ENCODE data around the gene COL18A1. TPM values are rescaled to one million over a fixed set of nuclear protein-coding genes. Genes with fewer than 3 reads are reported as not detected.
A peak's percentile ranks its signal among the peaks of the same experiment; 100 is the strongest.

COL18A1 gene
- total and polyA plus RNA-seq, 5 donors from 2014 or later: 0.29 to 2.7 (median 1.3) TPM

DNA sequence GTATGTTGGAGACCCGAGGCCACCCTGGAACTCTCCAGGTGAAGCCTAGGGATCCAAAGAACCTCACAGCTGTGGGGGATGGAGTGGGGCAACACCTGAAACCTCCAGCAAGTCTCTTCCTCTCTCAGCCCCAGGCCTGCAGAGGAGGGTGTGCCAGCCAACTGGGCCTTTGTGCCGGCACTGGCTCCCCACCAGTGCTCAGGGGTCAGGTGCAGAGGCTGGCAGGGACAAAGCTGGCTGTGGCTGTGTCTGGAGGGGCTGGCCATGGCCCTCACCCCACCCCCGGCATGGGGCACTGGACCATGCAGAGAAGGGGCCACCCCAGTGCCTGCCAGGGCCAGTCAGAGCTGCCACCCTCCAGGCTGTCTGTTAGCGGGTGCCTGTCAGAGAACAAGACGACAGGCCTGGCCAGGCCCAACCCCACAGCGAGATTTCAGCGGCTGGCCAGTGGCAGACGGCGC is 3.9 kb downstream of the COL18A1 start:
- no peak for DNase-seq
- no peaks in the 10 kb centered on the region for H3K36me3 ChIP-seq (ENCODE audit: control insufficient read depth, insufficient read depth, low read length)
- no peak overlapping the region for H3K4me3 ChIP-seq (ENCODE audit: low read depth, low read length)
- H3K27ac ChIP-seq (ENCODE audit: insufficient read depth, low read length, poor library complexity, severe bottlenecking): no peak overlapping the region
- Mint-ChIP-seq H3K27me3 (peaks cover 36% of the 10 kb centered on the region), H3K4me3 (no peak overlapping the region), H3K4me1 (peaks cover 0 to 9% (median 4%) of the 10 kb centered on the region in 4 donors), H3K36me3 (no peaks in the 10 kb centered on the region), H3K27ac (no peak overlapping the region), H3K9me3 (peaks cover 0 to 1% (median 0%) of the 10 kb centered on the region in 7 donors)
- H3K4me1 ChIP-seq (ENCODE audit: control insufficient read depth, insufficient read depth, low read length, poor library complexity, severe bottlenecking): peaks cover 15% of the 10 kb centered on the region
- H3K27me3 ChIP-seq (ENCODE audit: control insufficient read depth, insufficient read depth, low read length): peaks cover 9% of the 10 kb centered on the region
- H3K9me3 ChIP-seq (ENCODE audit: control insufficient read depth in 2 of 2, low read length in 2 of 2): no peaks in the 10 kb centered on the region
- no peak for ATAC-seq (ENCODE audit: low read depth in 2 of 2)

DNA sequence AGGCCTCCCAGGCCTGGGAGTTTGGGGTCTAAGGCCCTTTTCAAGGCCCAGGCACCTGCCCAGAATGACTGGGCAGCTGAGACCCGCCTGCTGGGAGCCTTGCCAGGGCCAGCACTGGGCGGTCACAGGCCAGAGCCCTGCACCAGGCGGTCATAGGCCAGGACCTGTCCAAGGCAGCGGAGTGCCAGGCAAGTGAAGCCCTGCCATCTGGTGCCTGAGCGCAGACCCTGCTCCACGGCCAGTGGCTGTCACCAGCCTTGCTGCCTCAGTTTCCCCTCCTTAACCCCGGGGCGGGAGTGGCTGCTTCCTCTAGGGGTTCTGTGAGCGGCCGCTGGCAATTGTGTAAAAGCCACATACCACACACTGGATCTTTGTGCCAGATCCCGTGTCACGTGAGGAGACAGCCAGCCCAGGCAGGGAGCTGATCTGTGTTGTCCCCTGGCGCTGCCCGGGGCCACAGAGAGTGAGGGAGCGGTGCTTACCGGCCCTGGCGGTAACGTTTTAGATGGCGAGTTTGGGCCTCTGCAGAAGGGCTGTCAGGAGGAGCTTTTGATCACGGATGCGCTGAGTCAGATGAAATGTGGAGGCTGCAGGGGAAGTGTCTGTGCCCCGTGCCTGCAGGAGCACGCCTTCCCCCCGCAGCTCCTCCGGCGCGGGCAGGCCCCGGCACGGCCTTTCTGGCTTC is 4.6 kb downstream of the COL18A1 start:
- no peaks in the 10 kb centered on the region for H3K9me3 Mint-ChIP-seq
- H3K4me1 ChIP-seq (ENCODE audit: control insufficient read depth, insufficient read depth, low read length, poor library complexity, severe bottlenecking): peaks cover 13% of the 10 kb centered on the region
- H3K9me3 ChIP-seq (ENCODE audit: control insufficient read depth in 2 of 2, low read length in 2 of 2): no peaks in the 10 kb centered on the region
- H3K27ac ChIP-seq (ENCODE audit: insufficient read depth, low read length, poor library complexity, severe bottlenecking): no peak overlapping the region
- no peak overlapping the region for H3K4me3 ChIP-seq (ENCODE audit: low read depth, low read length)
- H3K27me3 Mint-ChIP-seq: peaks cover 31% of the 10 kb centered on the region
- H3K27ac Mint-ChIP-seq: no peak overlapping the region
- H3K36me3 ChIP-seq (ENCODE audit: control insufficient read depth, insufficient read depth, low read length): no peaks in the 10 kb centered on the region
- peaks cover 9% of the 10 kb centered on the region for H3K27me3 ChIP-seq (ENCODE audit: control insufficient read depth, insufficient read depth, low read length)
- H3K4me3 Mint-ChIP-seq: no peak overlapping the region
- no peaks in the 10 kb centered on the region for H3K36me3 Mint-ChIP-seq
- peaks cover 0 to 4% (median 0%) of the 10 kb centered on the region in 4 donors for H3K4me1 Mint-ChIP-seq
- no peak for DNase-seq
- no peak for ATAC-seq (ENCODE audit: low read depth in 2 of 2)

DNA sequence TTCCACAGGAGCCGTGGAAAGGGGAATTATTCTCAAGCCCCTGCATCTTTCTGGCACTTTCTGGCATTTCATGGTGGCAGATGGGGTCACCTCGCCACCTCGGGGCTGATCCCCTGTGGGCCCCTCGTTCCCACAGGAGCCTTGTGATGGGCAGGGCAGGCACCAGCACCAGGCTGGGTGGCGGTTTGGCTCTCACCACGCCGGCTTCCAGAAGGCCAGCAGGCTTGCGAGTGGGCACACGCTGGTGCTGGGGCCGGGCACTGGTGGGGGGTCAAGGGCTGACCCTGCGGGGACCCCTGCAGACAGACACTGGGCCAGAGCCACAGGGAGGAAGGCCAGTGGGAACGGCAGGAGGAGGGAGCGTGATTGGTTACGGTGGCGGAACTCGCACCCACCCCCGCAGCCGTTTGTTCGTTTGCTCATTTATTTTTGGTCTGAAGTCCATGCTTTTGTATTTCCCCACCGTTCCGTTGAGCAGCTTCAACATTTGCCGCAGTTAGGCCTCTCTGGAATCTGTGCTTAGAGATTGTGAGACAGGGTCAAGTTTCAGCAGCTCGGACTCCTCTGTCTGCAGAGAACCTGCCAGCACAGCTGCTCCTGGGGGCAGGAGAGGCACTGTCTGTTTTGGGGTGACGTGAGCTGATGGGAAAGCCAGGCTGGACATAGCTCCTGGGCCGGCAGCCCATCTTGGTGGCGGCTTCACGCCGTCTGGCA is 5.3 kb downstream of the COL18A1 start:
- no peak overlapping the region for H3K27ac Mint-ChIP-seq
- DNase-seq (no peak), ATAC-seq (ENCODE audit: low read depth in 2 of 2) (no peak)
- Histone ChIP-seq H3K27ac (ENCODE audit: insufficient read depth, low read length, poor library complexity, severe bottlenecking) (no peak overlapping the region), H3K4me3 (ENCODE audit: low read depth, low read length) (no peak overlapping the region), H3K9me3 (ENCODE audit: control insufficient read depth in 2 of 2, low read length in 2 of 2) (no peaks in the 10 kb centered on the region), H3K4me1 (ENCODE audit: control insufficient read depth, insufficient read depth, low read length, poor library complexity, severe bottlenecking) (peaks cover 10% of the 10 kb centered on the region), H3K27me3 (ENCODE audit: control insufficient read depth, insufficient read depth, low read length) (peaks cover 9% of the 10 kb centered on the region), H3K36me3 (ENCODE audit: control insufficient read depth, insufficient read depth, low read length) (no peaks in the 10 kb centered on the region)
- H3K36me3 Mint-ChIP-seq: no peaks in the 10 kb centered on the region
- no peak overlapping the region for H3K4me3 Mint-ChIP-seq
- H3K4me1 Mint-ChIP-seq: peaks cover 0 to 4% (median 0%) of the 10 kb centered on the region in 4 donors
- H3K9me3 Mint-ChIP-seq: no peaks in the 10 kb centered on the region
- H3K27me3 Mint-ChIP-seq: peaks cover 34% of the 10 kb centered on the region

DNA sequence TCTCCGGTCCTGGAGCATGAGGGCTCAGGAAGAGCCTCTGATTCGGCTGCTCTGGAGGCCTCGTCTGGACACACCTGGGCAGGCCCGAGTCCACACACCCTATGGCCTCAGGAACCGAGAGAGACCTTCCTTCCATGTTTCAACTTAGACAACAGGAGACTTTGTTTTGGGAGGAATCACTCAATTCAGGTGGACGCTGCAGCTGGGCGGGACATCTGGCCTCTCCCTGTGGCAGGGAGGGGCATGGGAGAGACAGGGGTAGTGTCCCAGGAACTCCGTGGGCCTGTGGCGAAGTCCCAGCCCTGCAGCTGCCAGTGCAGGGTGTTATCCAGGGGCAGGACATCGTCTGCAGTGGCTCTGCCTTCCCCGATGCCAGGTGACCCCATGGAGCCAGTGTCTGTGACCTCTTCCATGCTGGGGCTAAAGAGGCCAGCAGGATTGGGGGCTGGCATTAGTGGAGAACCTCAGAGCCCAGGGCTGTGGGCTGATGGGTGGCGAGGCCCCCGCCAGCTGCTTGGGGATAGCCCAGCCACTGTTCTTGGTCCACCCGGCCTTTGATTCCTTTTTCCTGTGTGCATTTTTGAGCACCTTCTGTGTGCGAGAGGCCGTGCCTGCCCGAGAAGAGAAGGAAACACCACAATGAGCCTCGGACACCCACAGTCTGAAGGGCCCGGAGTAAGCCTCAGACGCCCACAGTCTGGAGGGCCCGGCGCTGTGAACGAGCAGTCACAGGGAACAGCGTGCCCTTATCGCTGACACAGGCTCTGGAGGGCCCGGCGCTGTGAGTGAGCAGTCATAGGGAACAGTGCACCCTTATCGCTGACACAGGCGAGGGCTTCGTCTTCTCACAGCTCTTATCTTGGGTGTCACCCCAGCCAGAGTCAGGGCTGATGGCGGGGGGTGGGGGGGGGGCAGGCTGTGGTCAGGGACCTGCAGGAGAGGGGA is 6.2 kb downstream of the COL18A1 start:
- no peaks in the 10 kb centered on the region for H3K9me3 ChIP-seq (ENCODE audit: control insufficient read depth in 2 of 2, low read length in 2 of 2)
- peaks cover 33% of the 10 kb centered on the region for H3K27me3 Mint-ChIP-seq
- H3K27me3 ChIP-seq (ENCODE audit: control insufficient read depth, insufficient read depth, low read length): peaks cover 9% of the 10 kb centered on the region
- H3K27ac Mint-ChIP-seq: no peak overlapping the region
- H3K4me3 Mint-ChIP-seq: no peak overlapping the region
- no peaks in the 10 kb centered on the region for H3K9me3 Mint-ChIP-seq
- H3K4me1 Mint-ChIP-seq: peaks cover 0 to 3% (median 0%) of the 10 kb centered on the region in 4 donors
- no peak overlapping the region for H3K4me3 ChIP-seq (ENCODE audit: low read depth, low read length)
- no peaks in the 10 kb centered on the region for H3K36me3 Mint-ChIP-seq
- no peaks in the 10 kb centered on the region for H3K36me3 ChIP-seq (ENCODE audit: control insufficient read depth, insufficient read depth, low read length)
- peaks cover 1% of the 10 kb centered on the region for H3K4me1 ChIP-seq (ENCODE audit: control insufficient read depth, insufficient read depth, low read length, poor library complexity, severe bottlenecking)
- ATAC-seq (ENCODE audit: low read depth in 2 of 2) (no peak), DNase-seq (no peak)
- H3K27ac ChIP-seq (ENCODE audit: insufficient read depth, low read length, poor library complexity, severe bottlenecking): no peak overlapping the region

DNA sequence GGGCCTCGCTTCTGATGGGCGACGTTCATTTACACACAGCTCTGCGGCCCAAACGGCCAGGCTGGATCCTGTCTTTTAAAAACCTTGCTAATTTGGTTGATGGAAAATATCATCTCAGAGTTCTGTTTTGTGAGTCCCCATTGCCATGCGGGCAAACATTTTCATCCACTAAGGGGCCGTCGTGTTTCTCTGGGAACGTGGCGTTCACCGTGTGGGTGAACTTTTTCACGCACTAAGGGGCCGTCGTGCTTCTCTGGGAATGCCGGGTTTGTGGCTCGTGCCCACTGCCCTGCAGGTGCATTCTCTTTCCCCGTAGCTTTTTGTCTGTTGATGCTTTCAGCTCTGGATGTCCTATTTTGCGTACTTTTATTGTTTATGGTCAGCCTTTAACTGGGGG is 6.8 kb downstream of the COL18A1 start:
- H3K36me3 ChIP-seq (ENCODE audit: control insufficient read depth, insufficient read depth, low read length): no peaks in the 10 kb centered on the region
- ATAC-seq (ENCODE audit: low read depth in 2 of 2): no peak
- H3K4me3 Mint-ChIP-seq: no peak overlapping the region
- peaks cover 7% of the 10 kb centered on the region for H3K27me3 ChIP-seq (ENCODE audit: control insufficient read depth, insufficient read depth, low read length)
- no peak overlapping the region for H3K4me3 ChIP-seq (ENCODE audit: low read depth, low read length)
- no peaks in the 10 kb centered on the region for H3K4me1 ChIP-seq (ENCODE audit: control insufficient read depth, insufficient read depth, low read length, poor library complexity, severe bottlenecking)
- no peaks in the 10 kb centered on the region for H3K9me3 ChIP-seq (ENCODE audit: control insufficient read depth in 2 of 2, low read length in 2 of 2)
- no peaks in the 10 kb centered on the region for H3K9me3 Mint-ChIP-seq
- no peak for DNase-seq
- H3K36me3 Mint-ChIP-seq: no peaks in the 10 kb centered on the region
- no peak overlapping the region for H3K27ac ChIP-seq (ENCODE audit: insufficient read depth, low read length, poor library complexity, severe bottlenecking)
- H3K27me3 Mint-ChIP-seq: peaks cover 26% of the 10 kb centered on the region
- H3K27ac Mint-ChIP-seq: no peak overlapping the region
- no peaks in the 10 kb centered on the region for H3K4me1 Mint-ChIP-seq

DNA sequence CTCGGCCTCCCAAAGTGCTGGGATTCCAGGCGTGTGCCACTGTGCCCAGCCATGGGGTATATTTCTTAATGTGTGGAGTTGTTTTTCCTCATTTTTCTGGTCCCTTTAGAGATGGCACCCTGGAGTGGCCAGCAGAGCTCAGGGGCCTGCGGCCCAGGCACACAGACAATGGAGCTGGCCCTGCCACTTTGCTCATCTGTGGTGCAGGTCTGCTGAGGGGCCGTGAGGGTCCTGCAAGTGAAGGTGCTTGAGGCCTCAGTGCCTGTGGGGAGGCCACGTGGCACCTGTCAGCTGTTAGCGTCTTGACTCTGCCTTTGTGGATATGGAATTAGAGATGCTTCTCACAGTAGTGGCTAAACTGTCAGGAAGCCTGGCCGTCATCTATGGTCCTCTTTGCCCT is 7.5 kb downstream of the COL18A1 start:
- DNase-seq (no peak), ATAC-seq (ENCODE audit: low read depth in 2 of 2) (no peak)
- H3K36me3 ChIP-seq (ENCODE audit: control insufficient read depth, insufficient read depth, low read length): no peaks in the 10 kb centered on the region
- no peak overlapping the region for H3K4me3 ChIP-seq (ENCODE audit: low read depth, low read length)
- no peak overlapping the region for H3K4me3 Mint-ChIP-seq
- no peaks in the 10 kb centered on the region for H3K9me3 ChIP-seq (ENCODE audit: control insufficient read depth in 2 of 2, low read length in 2 of 2)
- H3K9me3 Mint-ChIP-seq: no peaks in the 10 kb centered on the region
- H3K4me1 Mint-ChIP-seq: no peaks in the 10 kb centered on the region
- H3K4me1 ChIP-seq (ENCODE audit: control insufficient read depth, insufficient read depth, low read length, poor library complexity, severe bottlenecking): no peaks in the 10 kb centered on the region
- peaks cover 3% of the 10 kb centered on the region for H3K27me3 ChIP-seq (ENCODE audit: control insufficient read depth, insufficient read depth, low read length)
- H3K27ac Mint-ChIP-seq: peak overlapping the region in 1 of 3 donors; percentile 69
- H3K27me3 Mint-ChIP-seq: peaks cover 20% of the 10 kb centered on the region
- H3K27ac ChIP-seq (ENCODE audit: insufficient read depth, low read length, poor library complexity, severe bottlenecking): no peak overlapping the region
- H3K36me3 Mint-ChIP-seq: no peaks in the 10 kb centered on the region

DNA sequence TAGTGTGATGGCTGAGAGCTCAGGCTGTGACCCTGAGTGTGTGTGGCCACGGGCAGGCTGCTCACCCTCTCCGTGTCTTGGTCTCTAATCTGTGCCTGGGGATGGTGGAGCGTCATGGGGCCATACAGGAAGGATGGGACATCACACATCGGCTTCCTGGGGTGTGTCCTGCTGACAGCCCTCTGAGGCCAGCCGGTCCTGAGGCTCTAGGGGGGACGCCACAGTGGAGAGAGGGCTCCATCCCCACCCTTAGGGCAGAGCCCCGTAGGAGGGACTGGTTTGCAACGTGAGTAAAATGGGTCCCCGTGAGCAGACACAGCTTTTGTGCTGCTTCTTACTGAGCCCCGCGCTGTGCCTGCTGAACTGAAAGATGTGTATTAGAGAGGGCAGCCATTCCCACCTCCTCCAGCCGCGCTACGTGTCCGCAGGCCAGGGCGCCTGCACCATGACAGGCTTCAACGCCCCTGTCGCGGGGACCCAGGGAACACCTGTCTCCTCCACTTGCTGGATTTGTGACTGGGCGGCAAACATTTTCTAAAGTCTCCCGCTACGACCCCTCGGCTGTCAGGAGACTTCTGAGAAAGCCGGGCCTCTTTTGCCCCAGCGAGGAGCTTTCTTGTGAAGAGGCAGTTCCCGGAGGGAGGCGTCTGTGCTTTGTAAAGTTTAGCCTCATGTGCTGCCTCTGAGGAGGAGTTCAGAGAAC is 8.1 kb downstream of the COL18A1 start:
- peak overlapping the region in 1 of 3 donors; percentile 69 for H3K27ac Mint-ChIP-seq

More for the DNA sequence above, 8.1 kb downstream of the COL18A1 start:
- H3K36me3 Mint-ChIP-seq: no peaks in the 10 kb centered on the region
- H3K4me1 Mint-ChIP-seq: no peaks in the 10 kb centered on the region
- ATAC-seq (ENCODE audit: low read depth in 2 of 2): no peak
- Histone ChIP-seq H3K9me3 (ENCODE audit: control insufficient read depth in 2 of 2, low read length in 2 of 2) (no peaks in the 10 kb centered on the region), H3K4me3 (ENCODE audit: low read depth, low read length) (no peak overlapping the region), H3K36me3 (ENCODE audit: control insufficient read depth, insufficient read depth, low read length) (no peaks in the 10 kb centered on the region), H3K27ac (ENCODE audit: insufficient read depth, low read length, poor library complexity, severe bottlenecking) (no peak overlapping the region), H3K4me1 (ENCODE audit: control insufficient read depth, insufficient read depth, low read length, poor library complexity, severe bottlenecking) (no peaks in the 10 kb centered on the region), H3K27me3 (ENCODE audit: control insufficient read depth, insufficient read depth, low read length) (no peaks in the 10 kb centered on the region)
- no peaks in the 10 kb centered on the region for H3K9me3 Mint-ChIP-seq
- peaks cover 15% of the 10 kb centered on the region for H3K27me3 Mint-ChIP-seq
- no peak for DNase-seq
- no peak overlapping the region for H3K4me3 Mint-ChIP-seq
